ENCODE measurements around the gene BRMS1. TPM values are rescaled to one million over a fixed set of nuclear protein-coding genes. Genes with fewer than 3 reads are reported as not detected.
"Not testable (repeated sequence)": the region's sequence is repeated elsewhere in the genome, so short reads cannot be mapped to it uniquely, and the experiment has no call there.

BRMS1 gene
- polyA plus RNA-seq, 4 donors, result 15.3 to 36.1 (median 29.9) TPM

- no peak for DNase-seq (ENCODE audit: low read depth in 4 of 4, low spot score in 3 of 4)
Measured at GRCh38 chr11:66363805-66364535, 19.1 kb upstream of the BRMS1 start.

GRCh38 chr11:66363187-66363601, 18.3 kb upstream of the BRMS1 start:
- DNase-seq (ENCODE audit: low read depth in 4 of 4, low spot score in 3 of 4), result no peak

GRCh38 chr11:66362481-66363147, 17.7 kb upstream of the BRMS1 start:
- DNase-seq (ENCODE audit: low read depth in 4 of 4, low spot score in 3 of 4), result no peak

- no peak for DNase-seq (ENCODE audit: low read depth in 4 of 4, low spot score in 3 of 4)
Measured at GRCh38 chr11:66361502-66361941, 16.6 kb upstream of the BRMS1 start.

DNA sequence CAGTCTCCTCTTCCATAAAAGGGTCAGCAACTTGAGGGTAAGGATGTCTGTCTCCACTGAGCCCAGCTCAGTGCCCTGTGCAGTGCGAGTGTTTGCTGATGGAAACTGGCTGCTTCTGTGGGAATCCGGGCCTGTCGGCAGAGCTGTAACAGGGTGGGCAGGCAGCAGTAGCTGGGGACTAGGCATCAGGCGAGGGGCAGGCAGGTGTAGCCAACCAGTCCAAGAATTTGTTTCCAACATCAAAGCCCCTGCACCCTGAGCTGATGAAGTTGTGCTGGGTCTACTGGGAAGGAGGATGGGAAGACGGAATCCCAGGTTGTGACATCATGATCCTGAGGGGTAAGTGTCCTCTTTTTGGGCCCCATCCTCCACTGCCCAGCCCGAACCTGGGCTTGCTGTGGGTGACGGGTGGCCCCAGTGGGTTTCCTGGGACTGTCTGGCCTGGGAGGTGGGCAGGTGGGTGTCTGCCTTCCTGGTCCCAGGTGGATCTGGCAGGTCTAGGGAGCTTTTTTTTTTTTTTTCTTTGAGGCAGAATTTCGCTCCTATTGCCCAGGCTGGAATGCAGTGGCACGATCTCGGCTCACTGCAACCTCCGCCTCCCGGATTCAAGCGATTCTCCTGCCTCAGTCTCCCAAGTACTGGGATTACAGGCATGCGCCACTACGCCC, 15.6 kb upstream of the BRMS1 start:
- DNase-seq (ENCODE audit: low read depth in 4 of 4, low spot score in 3 of 4), result no peak

- no peak for DNase-seq (ENCODE audit: low read depth in 4 of 4, low spot score in 3 of 4)
Measured at GRCh38 chr11:66359662-66360087, 14.8 kb upstream of the BRMS1 start.

GRCh38 chr11:66350560-66351235, 5.8 kb upstream of the BRMS1 start:
- not testable (repeated sequence) for DNase-seq (ENCODE audit: low read depth in 4 of 4, low spot score in 3 of 4)

DNA sequence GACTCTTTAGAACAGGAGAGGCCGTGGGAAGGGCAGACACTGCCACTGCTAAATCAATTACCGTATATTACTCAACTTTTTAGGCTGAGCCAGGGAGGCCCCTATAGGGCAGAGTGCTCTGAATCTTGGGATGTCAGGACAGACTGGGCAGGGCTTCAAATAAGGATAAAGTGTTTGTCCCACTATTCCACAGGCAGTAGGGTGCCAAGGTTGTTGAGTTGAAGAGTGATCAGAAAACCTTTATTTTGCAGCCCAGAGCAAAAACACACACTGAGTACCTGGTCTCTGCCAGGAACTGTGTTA, 4.1 kb upstream of the BRMS1 start:
- DNase-seq (ENCODE audit: low read depth in 4 of 4, low spot score in 3 of 4), result no peak

- peak; percentile 84 to 91 (median 88) for DNase-seq (ENCODE audit: low read depth in 4 of 4, low spot score in 3 of 4)
Measured at GRCh38 chr11:66347425-66348276, 2.7 kb upstream of the BRMS1 start, which contains the start of gene B4GAT1. Gene B4GAT1 (minus strand): TSS chr11:66347629. CDS start chr11:66347545, 84 bp downstream.

- no peak for DNase-seq (ENCODE audit: low read depth in 4 of 4, low spot score in 3 of 4)
Measured at GRCh38 chr11:66346476-66347424, 1.8 kb upstream of the BRMS1 start.

DNA sequence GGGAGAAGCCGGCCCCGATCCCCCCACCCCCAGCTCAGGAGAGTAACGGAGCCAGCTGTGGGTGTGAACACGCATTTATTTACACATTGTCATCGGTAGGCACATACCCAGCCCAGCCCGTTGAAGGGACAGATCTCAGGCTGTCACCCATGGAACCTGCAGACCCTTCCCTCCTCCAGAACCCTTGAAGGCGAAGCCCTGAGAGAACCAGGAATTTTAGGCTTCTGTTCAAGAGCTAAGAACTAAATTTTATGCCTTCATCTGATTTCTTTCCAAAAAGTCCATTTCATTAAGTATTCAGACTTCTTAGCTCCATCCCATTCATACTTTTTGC, 379 bp upstream of the BRMS1 start:
- DNase-seq (ENCODE audit: low read depth in 4 of 4, low spot score in 3 of 4), result no peak

- DNase-seq (ENCODE audit: low read depth in 4 of 4, low spot score in 3 of 4), result no peak
Measured at GRCh38 chr11:66343176-66343575, 1.7 kb downstream of the BRMS1 start.

DNA sequence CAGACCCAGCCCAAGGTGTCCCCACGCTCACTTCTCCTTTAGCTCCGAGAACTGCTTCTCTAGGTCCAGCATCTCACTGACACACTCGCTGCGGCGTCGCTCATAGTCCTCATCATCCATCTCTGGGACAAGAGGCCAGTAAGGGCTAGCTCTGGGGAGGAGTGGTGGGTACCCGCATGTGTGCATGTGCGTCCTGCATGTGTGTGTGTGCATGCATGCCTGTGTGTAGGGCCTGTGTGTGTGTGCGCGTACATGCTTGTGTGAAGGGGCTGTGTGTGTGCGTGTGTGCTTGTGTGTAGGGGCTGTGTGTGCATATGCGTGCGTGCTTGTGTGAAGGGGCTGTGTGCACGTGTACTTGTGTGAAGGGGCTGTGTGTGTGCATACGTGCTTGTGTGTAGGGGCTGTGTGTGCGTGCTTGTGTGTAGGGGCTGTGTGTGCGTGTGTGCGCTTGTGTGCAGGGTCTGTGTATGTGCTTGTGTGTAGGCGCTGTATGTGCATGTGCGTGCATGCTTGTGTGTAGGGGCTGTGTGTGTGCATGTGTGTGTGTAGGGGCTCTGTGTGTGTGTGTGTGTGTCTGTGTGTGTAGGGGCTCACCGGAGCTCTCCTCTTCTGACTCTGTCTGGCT, 3.3 kb downstream of the BRMS1 start:
- no peak for DNase-seq (ENCODE audit: low read depth in 4 of 4, low spot score in 3 of 4)

DNA sequence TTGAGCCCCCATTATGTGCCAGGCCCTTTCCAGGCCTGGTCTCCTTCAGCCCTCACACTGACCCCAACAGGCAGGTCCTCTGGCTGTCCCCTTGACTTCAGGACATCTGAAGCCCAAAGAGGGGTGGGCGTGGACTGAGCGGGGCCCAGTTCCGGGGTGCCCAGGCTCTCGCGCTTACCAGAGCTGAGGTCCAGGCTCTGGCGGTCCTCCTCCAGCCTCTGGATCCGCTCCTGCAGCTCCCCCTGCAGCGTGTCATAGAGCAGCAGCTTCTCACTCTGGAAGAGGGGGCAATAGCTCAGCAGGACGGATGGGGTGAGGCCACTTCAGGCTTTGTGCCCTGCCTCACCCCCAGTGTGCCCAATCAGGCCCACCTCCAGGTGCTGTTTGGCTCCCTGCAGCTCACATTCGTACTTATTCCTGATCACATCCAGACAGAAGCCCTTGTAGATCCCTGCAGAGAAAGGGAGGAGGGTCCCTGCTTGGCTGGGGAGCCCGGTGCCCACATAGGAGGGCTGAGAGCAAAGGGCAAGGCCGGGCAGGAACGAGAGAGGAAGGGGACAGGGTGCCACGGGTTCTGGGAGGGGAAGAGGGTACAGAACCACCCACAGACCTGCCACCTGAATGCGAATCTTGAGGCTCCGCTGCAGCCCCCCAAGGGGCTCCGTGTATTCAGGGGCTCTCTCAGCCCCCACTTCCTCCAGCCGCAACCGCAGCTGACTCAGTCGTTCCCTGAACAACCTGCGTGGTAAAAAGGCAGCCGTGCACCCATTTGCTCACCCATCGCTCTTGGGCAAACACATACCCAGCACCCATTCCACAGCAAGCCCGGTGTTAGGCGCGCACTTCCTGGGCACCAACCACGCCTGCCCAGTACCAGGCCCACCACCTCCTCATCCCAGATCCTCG, 4.1 kb downstream of the BRMS1 start:
- no peak for DNase-seq (ENCODE audit: low read depth in 4 of 4, low spot score in 3 of 4)

DNA sequence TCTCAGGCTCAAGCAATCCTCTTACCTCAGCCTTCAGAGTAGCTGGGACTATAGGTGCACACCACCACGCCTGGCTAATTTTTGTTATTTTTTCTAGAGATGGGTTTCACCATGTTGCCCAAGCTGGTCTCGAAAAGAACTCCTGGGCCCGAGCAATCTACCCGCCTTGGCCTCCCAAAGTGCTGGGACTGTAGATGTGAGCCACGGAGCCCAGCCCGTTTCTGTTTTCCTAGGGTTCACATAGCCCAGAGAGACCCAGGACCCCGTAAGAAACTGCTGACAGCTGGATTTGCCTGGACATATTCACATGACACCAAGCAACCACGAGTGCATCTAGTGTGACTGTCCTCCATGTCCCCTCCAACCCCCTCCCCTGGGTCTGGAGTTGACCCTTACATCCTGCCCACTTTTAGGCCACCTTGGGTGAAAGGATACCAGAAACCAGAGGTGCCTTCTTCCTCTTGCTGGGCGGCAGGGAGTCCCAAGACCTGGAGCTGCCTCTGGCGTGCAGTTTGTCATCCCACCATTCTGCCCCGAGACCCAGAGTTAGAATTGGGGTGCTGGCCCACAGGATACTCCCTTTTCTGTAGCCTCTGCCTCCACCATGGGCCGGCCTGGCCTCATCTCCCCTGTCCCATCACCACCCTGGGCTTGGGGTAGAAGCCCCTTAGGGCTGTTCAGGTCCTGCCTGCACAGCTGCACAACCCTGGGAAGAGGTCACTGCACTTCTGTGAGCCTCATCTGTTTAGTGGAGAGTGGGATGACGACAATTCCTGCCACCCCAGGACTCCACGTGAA, 5.0 kb downstream of the BRMS1 start:
- no peak for DNase-seq (ENCODE audit: low read depth in 4 of 4, low spot score in 3 of 4)

DNA sequence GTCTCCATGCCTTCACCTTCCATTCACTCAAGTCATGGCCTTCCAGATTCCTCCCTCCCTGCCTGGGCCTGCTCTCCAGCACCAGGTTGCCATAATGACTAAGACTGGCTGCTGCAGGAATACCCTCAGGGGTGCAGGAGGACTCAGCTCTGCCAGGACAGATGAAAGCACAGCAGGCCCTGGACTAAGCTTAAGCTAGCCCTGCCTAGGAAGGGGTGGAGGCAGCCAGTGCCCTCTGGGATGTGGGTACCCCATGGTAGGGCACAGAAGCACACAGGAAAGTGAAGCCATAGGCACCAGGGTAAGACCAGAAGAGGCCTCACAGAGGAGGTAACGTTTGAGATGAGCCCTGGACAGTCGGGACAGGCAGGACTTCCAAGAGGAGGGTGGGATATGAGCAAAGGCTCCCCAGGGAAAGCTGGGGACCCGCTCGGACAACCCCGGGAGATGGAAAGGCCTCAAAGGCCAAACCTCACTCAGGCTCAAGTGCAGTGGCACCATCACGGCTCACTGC, 5.7 kb downstream of the BRMS1 start:
- no peak for DNase-seq (ENCODE audit: low read depth in 4 of 4, low spot score in 3 of 4)
